ENCODE data around the gene MAGI1.

The MAGI1 gene

DNA sequence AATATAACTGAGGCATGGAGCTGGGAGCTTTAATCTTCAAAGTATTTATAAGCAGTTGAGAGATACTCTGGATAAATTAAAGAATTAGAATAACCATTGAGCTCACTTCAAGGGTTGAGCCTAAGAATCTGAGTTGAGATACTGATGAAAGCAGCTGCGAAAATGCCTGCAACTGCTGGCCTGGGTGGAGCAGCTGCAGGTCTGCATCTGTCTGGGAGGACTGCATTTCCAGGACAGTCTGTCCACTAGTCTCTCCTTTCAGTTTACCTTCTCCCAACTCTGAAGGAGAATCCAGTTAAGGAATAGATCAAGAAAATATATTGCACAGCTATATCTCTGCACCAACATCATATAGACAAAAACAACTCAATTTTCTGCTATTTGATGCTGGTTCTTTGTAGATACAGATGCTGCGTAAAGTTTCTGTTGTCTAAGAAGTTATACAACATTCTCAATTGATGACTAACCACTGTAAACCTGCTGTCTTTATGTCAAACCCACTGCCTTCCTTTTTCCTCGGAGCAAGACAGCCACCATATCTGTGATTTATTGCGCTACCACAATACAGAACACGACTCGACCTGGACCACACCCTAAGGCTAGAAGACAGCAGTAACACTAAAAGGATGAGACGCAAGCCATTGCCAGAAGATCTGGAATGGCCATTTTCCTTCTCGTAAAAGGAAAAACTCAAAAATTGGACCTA lies 245.1 kb downstream of the MAGI1 start:
- TF ChIP-seq, protein P1, sequence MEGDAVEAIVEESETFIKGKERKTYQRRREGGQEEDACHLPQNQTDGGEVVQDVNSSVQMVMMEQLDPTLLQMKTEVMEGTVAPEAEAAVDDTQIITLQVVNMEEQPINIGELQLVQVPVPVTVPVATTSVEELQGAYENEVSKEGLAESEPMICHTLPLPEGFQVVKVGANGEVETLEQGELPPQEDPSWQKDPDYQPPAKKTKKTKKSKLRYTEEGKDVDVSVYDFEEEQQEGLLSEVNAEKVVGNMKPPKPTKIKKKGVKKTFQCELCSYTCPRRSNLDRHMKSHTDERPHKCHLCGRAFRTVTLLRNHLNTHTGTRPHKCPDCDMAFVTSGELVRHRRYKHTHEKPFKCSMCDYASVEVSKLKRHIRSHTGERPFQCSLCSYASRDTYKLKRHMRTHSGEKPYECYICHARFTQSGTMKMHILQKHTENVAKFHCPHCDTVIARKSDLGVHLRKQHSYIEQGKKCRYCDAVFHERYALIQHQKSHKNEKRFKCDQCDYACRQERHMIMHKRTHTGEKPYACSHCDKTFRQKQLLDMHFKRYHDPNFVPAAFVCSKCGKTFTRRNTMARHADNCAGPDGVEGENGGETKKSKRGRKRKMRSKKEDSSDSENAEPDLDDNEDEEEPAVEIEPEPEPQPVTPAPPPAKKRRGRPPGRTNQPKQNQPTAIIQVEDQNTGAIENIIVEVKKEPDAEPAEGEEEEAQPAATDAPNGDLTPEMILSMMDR (IDR thresholded peaks at IDR 0.05; ENCODE audit: insufficient read depth, missing control alignments) = no peak
- FAIRE-seq = no peak
- DNase-seq (ENCODE audit: insufficient read length, low spot score) = no peak

DNA sequence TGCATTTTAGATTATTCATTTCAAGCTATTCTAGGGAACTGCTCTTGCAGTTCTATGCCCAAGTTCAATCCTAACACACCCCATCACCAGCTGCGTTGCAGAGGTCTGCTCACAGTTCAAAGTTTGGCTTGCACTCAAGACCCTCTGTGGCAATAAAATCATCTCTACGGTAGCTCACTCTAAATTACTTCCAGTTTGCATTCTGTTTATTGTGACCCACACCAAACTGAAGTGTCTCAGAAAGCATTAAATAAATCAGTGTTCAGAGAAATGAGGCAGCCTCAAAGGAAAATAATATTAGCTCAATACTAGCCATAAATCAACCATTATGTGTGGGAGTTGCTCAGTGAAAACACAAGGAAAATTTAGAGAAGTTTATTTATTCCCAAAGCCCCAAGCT lies 250.3 kb downstream of the MAGI1 start:
- TF ChIP-seq, protein P1 (IDR thresholded peaks at IDR 0.05; ENCODE audit: insufficient read depth, missing control alignments) = no peak

DNA sequence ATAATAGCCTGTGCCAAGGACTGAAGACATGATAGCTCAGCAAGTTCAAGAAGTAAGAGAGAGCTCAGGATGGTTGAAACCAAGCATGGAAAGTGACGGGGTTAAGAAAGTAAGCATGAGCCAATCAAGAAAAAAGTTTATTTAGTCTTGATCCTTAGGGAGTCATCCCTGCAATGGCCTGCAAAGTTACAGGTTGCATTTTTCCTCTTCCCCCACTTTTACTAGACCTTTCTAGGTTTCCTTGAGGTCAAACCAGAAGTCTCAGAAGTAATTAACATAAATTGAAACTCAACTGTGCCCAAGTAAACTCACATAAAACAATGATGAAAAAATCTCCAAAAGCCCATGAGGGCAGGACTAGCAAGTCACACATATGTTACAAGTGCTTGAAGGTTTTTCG lies 250.9 kb downstream of the MAGI1 start:
- no peak for FAIRE-seq
- TF ChIP-seq, protein P1 (IDR thresholded peaks at IDR 0.05; ENCODE audit: insufficient read depth, missing control alignments) = no peak
- DNase-seq (ENCODE audit: insufficient read length, low spot score) = no peak

More for the DNA sequence above, 250.3 kb downstream of the MAGI1 start:
- FAIRE-seq (no peak), DNase-seq (ENCODE audit: insufficient read length, low spot score) (no peak)

DNA sequence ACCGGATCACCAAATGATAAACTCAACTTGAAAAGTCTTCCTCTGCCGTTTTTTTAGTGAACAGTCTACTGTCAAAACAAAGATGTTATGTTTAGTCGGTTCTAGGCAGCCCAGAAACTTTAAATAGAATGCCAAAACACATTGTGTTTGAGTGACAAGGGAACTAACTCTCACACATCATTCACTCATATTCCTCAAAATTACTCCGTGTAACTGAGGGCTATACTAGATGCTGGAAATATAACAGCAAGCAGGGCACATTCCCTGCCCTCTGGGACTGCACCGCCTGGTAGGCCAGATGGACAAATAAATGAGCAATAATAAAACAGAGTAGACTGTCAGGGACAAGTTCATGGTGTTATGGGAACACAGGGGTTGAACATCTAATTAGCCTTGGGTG lies 251.4 kb downstream of the MAGI1 start:
- no peak for DNase-seq (ENCODE audit: insufficient read length, low spot score)
- TF ChIP-seq, protein P1 (IDR thresholded peaks at IDR 0.05; ENCODE audit: insufficient read depth, missing control alignments) = no peak
- FAIRE-seq = no peak

DNA sequence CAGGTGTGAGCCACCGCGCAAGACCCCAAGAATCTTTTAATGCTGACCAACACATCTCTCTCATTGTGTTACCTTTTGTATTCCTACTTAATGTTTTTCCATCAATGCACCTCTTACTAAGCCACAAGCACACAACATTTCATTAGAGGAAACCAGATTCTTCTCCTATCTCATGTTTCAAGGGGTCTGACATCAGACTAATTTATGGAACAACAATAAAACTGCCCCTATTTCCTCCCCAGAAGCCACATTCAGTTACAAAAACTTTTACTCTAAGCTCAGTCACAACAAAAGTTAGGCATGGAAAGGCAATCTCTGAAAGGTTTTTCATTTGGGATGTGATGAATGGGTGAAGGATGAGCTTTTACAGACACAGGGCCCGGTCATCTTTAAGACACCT lies 251.8 kb downstream of the MAGI1 start:
- TF ChIP-seq, protein P1 (IDR thresholded peaks at IDR 0.05; ENCODE audit: insufficient read depth, missing control alignments) = no peak
- no peak for FAIRE-seq
- DNase-seq (ENCODE audit: insufficient read length, low spot score) = no peak

DNA sequence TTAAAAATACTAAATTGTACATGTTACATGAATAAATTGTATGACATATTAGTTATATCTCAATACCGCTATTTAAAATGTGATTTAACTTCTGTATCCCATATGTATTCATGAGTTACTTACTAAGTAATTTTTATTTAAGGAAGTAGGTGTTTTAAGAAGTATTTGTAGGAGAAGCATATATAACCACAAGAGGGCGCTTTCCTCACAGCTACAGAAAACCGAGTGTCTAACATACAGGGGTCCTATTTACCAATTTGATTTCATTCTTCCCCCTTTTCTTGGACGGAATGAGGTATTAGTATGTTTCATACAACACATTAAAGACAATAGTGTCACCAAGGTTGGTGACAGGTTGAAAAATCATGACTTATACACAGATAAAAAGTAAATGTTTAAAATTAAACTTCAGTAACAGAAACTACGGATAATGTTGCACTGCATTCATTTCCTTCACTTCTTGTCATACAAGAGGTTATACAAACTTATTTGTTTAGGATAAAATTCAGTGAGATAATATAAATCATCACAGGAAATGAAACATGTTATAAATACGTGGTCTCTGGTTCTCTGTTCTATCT lies 253.6 kb downstream of the MAGI1 start:
- TF ChIP-seq, protein P1 (IDR thresholded peaks at IDR 0.05; ENCODE audit: insufficient read depth, missing control alignments) = peak; percentile 77
- no peak for FAIRE-seq
- DNase-seq (ENCODE audit: insufficient read length, low spot score) = no peak

DNA sequence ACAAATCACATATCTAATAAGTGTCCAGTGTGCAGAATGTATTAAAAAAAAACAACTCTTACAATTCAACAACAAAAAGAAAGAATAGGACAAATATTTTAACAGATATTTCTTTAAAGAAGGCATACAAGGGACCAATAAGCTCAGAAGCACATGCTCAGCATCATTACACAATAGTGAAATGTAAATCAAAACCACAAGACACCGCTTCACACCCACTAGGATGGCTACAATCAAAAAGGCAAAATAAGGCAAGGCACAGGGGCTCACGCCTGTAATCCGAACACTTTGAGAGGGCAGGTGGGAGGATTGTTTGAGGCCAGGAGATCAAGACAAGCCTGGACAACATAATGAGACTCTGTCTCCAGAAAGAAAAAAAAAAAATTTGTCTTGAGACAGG lies 255.6 kb downstream of the MAGI1 start:
- FAIRE-seq = no peak
- TF ChIP-seq, protein P1 (IDR thresholded peaks at IDR 0.05; ENCODE audit: insufficient read depth, missing control alignments) = no peak

More for the DNA sequence above, 255.6 kb downstream of the MAGI1 start:
- DNase-seq (ENCODE audit: insufficient read length, low spot score) = no peak

Measured in D721Med (cell line).